K562 (cell line): ENCODE measurements around the gene GAS1. TPM values are rescaled to one million over a fixed set of nuclear protein-coding genes. Genes with fewer than 3 reads are reported as not detected.

Experiments used
- ATAC-seq: fragments of 200-7000 bp; cut with Tn5 transposase; 3 replicates; pipeline ENCODE4 v1.9.1; 2020; ENCODE audit warnings: moderate library complexity
- BruUV-seq: library from RNA; stranded (reverse); fragments of 400-500 nt; replicated peaks from 2 replicates; lab custom pipeline; 2021; lab: Mats Ljungman, UMichigan
- CTCF ChIA-PET: fragments of 300-600 bp; formaldehyde crosslinking; extraction: SDS; loops from one replicate; lab custom pipeline; 2021; ENCODE audit warnings: low intra/inter-chr PET ratio; lab: Yijun Ruan, JAX
- POLR2A ChIA-PET: fragments of 300-600, 350-650 bp; sonication (Branson Sonifier 250); formaldehyde crosslinking; extraction: SDS; loops from one replicate; lab custom pipeline; 2021; ENCODE audit warnings: antibody characterized with exemption, inconsistent platforms; lab: Yijun Ruan, JAX
- DNase-seq, 4 experiments: peaks; one replicate each; pipeline versions ENCODE4 v3.0.0 to v3.0.0-alpha.2; 2011 to 2018; ENCODE audit warnings: low spot score in 3 of 4, mixed read lengths in 3 of 4; ENCODE audit errors: extremely low read depth in 1 of 4
- FAIRE-seq: peaks from 2 replicates; lab custom pipeline; 2011; peaks lifted over from hg19 to GRCh38; lab: Jason Lieb, UNC
- H2AFZ ChIP-seq: 2 replicates; pipeline ENCODE4 v1.6.0; 2011; ENCODE audit warnings: low read depth, low read length, control low read depth, inconsistent platforms
- H3K27ac ChIP-seq: fragments of 200-600 bp; 3 replicates; pipeline ENCODE4 v1.8.0; 2011; ENCODE audit warnings: low read depth, mild to moderate bottlenecking, control low read depth, inconsistent platforms, low read length, moderate library complexity, mixed read lengths; ENCODE audit errors: extremely low read depth
- H3K27me3 ChIP-seq, 2 experiments: fragments of 300-600 bp in 1 of 2; 2 replicates in 1 of 2; 3 replicates in 1 of 2; pipeline versions ENCODE4 v1.6.0 to v1.8.0; 2011; ENCODE audit warnings: inconsistent platforms in 2 of 2, low read length in 2 of 2, mild to moderate bottlenecking in 1 of 2, mixed read lengths in 1 of 2, moderate library complexity in 1 of 2; ENCODE audit not compliant: control insufficient read depth in 2 of 2, insufficient read depth in 2 of 2
- H3K36me3 ChIP-seq: fragments of 300-600 bp; 3 replicates; pipeline ENCODE4 v1.8.0; 2011; ENCODE audit warnings: mild to moderate bottlenecking, low read length, inconsistent platforms; ENCODE audit not compliant: control insufficient read depth, insufficient read depth
- H3K4me1 ChIP-seq, 2 experiments: fragments of 200-600 bp in 1 of 2; replicated peaks in 1 of 2; 2 replicates in 1 of 2; 3 replicates in 1 of 2; pipeline versions ENCODE4 v1.5.1 to v1.8.0; 2011; ENCODE audit warnings: inconsistent platforms in 2 of 2, low read length in 2 of 2, mild to moderate bottlenecking in 1 of 2, mixed read lengths in 1 of 2, moderate library complexity in 1 of 2; ENCODE audit not compliant: control insufficient read depth in 2 of 2, insufficient read depth in 2 of 2
- H3K4me2 ChIP-seq: 2 replicates; pipeline ENCODE4 v1.6.1; 2011; ENCODE audit warnings: low read length, control low read depth, inconsistent platforms, mixed read lengths; ENCODE audit not compliant: insufficient read depth
- H3K4me3 ChIP-seq: fragments of 200-600 bp; sonication (generic), shearing (Covaris generic); 2 replicates; pipeline ENCODE4 v1.5.1; 2016; ENCODE audit warnings: control low read depth, inconsistent platforms
- H3K79me2 ChIP-seq: fragments of 200-600 bp; 3 replicates; pipeline ENCODE4 v1.8.0; 2011; ENCODE audit warnings: low read length, inconsistent platforms; ENCODE audit not compliant: control insufficient read depth, insufficient read depth
- H3K9ac ChIP-seq, 2 experiments: 2 replicates each; pipeline versions ENCODE4 v1.6.0 to v1.6.1; 2011; ENCODE audit warnings: low read depth in 2 of 2, low read length in 2 of 2, control low read depth in 1 of 2, inconsistent platforms in 1 of 2, mild to moderate bottlenecking in 1 of 2, mixed read lengths in 1 of 2; ENCODE audit not compliant: insufficient read depth in 1 of 2
- H3K9me1 ChIP-seq: one replicate; pipeline ENCODE4 v1.6.0; 2011; ENCODE audit warnings: inconsistent platforms, mild to moderate bottlenecking, low read length, moderate library complexity; ENCODE audit not compliant: control insufficient read depth, insufficient read depth
- H3K9me3 ChIP-seq: replicated peaks from 2 replicates; pipeline ENCODE4 v1.5.1; 2011; ENCODE audit warnings: low read depth, low read length, inconsistent platforms; ENCODE audit not compliant: control insufficient read depth, insufficient read depth
- H4K20me1 ChIP-seq: replicated peaks from 2 replicates; pipeline ENCODE4 v1.6.1; 2011; ENCODE audit warnings: low read length, inconsistent platforms, mixed read lengths; ENCODE audit not compliant: control insufficient read depth, insufficient read depth
- CBX3 ChIP-seq, 2 experiments: IDR thresholded peaks; 1 replicate in 1 of 2; 2 replicates in 1 of 2; pipeline ENCODE4 v1.6.1; 2012; ENCODE audit warnings: inconsistent platforms in 2 of 2, low read length in 2 of 2, borderline replicate concordance in 1 of 2, control low read depth in 1 of 2
- CCNT2 ChIP-seq: IDR thresholded peaks from 2 replicates; pipeline ENCODE4 v1.6.1; 2011; ENCODE audit warnings: borderline replicate concordance, low read depth, mild to moderate bottlenecking, moderate library complexity, mixed read lengths, low read length; ENCODE audit not compliant: insufficient read length; ENCODE audit errors: extremely low read depth
- CHCHD3 ChIP-seq: fragments of 250-450 bp; sonication (Bioruptor Pico); IDR thresholded peaks from 2 replicates; pipeline ENCODE4 v2.1.2; 2022; ENCODE audit warnings: mild to moderate bottlenecking
- CHD4 ChIP-seq: fragments of 200-600 bp; sonication (generic); IDR thresholded peaks from 3 replicates; pipeline ENCODE4 v1.6.1; 2012; ENCODE audit warnings: low read depth, mild to moderate bottlenecking, mixed read lengths, low read length, inconsistent platforms; ENCODE audit not compliant: insufficient read depth, insufficient replicate concordance, poor library complexity, severe bottlenecking
- FOXA3 ChIP-seq, 2 experiments: fragments of 450-650 bp in 1 of 2; sonication (generic) in 1 of 2; formaldehyde crosslinking; IDR thresholded peaks in 1 of 2; conservative IDR thresholded peaks in 1 of 2; 2 replicates each; pipeline versions ENCODE4 v1.4.0 to v1.8.0; 2020 to 2022; ENCODE audit warnings: mild to moderate bottlenecking in 2 of 2, missing genetic modification reagents in 1 of 2
- HNRNPUL1 ChIP-seq: fragments of 200-400 bp; formaldehyde crosslinking; IDR thresholded peaks from 2 replicates; pipeline ENCODE4 v1.6.1; 2017; ENCODE audit warnings: low read length
- OTX1 ChIP-seq: fragments of 450-650 bp; formaldehyde crosslinking; IDR thresholded peaks from 2 replicates; pipeline ENCODE4 v1.4.0; 2022; ENCODE audit warnings: mild to moderate bottlenecking
- PTTG1 ChIP-seq: fragments of 450-650 bp; IDR thresholded peaks from 2 replicates; pipeline ENCODE4 v1.6.1; 2016; ENCODE audit warnings: low read depth, mild to moderate bottlenecking, missing genetic modification characterization, missing compliant biosample characterization
- SAFB ChIP-seq: fragments of 200-400 bp; formaldehyde crosslinking; IDR thresholded peaks from 2 replicates; pipeline ENCODE4 v1.6.1; 2017; ENCODE audit warnings: low read depth, low read length, borderline replicate concordance
- SNRNP70 ChIP-seq: fragments of 200-400 bp; formaldehyde crosslinking; optimal IDR thresholded peaks from 2 replicates; pipeline ENCODE3; 2017; ENCODE audit warnings: low read depth, low read length
- TGIF2 ChIP-seq: sonication (generic); formaldehyde crosslinking; IDR thresholded peaks from 2 replicates; pipeline ENCODE4 v1.8.1; 2022; ENCODE audit warnings: mild to moderate bottlenecking, missing genetic modification reagents, moderate library complexity
- WGBS: fragments of 100-300 bp; shearing (Covaris generic); methylation state at CpG from one replicate; pipeline ENCODE4 v1.1.6; 2016; ENCODE audit warnings: low coverage, mixed read lengths; ENCODE audit not compliant: insufficient coverage; ENCODE audit errors: missing lambda C conversion rate; 5-methylcytosine and 5-hydroxymethylcytosine counted together
- in situ Hi-C: fragments of 300-500 bp; cut with MboI; formaldehyde crosslinking; loops from 4 replicates; pipeline ENCODE4 v1.15.0; 2018; ENCODE audit warnings: inconsistent platforms, mixed read lengths
- intact Hi-C: fragments of 100-400 bp; cut with micrococcal nuclease; formaldehyde crosslinking; loops from 2 replicates; pipeline ENCODE4 v1.14.2; 2022
- polyA plus RNA-seq, 8 experiments: library from polyadenylated mRNA; depleted of rRNA in 4 of 8; stranded (reverse) in 5 of 8; unstranded in 3 of 8; fragments of >200 nt; fragmentation: Nextera tagmentation in 2 of 8; fragmentation: Illumina TruSeq in 1 of 8; extraction: Ambion mirVana in 2 of 8; extraction: Trizol in 1 of 8; gene quantifications; 2 replicates each; pipeline versions ENCODE4 v1.2.1 to v1.2.3, GENCODE V29; 2011 to 2014; ENCODE audit warnings: inconsistent platforms in 1 of 8, missing spikeins in 1 of 8
- total RNA-seq, 7 experiments: library from RNA; depleted of rRNA in 6 of 7; stranded (reverse); fragments of >200 nt in 6 of 7; fragmentation: Illumina TruSeq in 2 of 7; extraction: Trizol in 2 of 7; gene quantifications; 2 replicates each; pipeline versions ENCODE4 v1.2.1 to v1.2.3, GENCODE V29; 2011 to 2021; ENCODE audit warnings: low replicate concordance in 1 of 7
- TF ChIP-seq, protein P1 (sequence below): fragments of 450-650 bp; IDR thresholded peaks from 2 replicates; pipeline ENCODE4 v1.6.1; 2017; ENCODE audit warnings: antibody characterized with exemption, mild to moderate bottlenecking
- TF ChIP-seq, protein P2 (sequence below): sonication (generic); formaldehyde crosslinking; IDR thresholded peaks from 2 replicates; pipeline ENCODE4 v1.8.0; 2023; ENCODE audit warnings: mild to moderate bottlenecking, missing genetic modification reagents

The GAS1 gene
- total and polyA plus RNA-seq, 9 of the 15 experiments (the other 6 are each of a cell fraction or from before 2014, with no cell fraction given): 0.07 to 0.09 TPM; not detected in 7

DNA sequence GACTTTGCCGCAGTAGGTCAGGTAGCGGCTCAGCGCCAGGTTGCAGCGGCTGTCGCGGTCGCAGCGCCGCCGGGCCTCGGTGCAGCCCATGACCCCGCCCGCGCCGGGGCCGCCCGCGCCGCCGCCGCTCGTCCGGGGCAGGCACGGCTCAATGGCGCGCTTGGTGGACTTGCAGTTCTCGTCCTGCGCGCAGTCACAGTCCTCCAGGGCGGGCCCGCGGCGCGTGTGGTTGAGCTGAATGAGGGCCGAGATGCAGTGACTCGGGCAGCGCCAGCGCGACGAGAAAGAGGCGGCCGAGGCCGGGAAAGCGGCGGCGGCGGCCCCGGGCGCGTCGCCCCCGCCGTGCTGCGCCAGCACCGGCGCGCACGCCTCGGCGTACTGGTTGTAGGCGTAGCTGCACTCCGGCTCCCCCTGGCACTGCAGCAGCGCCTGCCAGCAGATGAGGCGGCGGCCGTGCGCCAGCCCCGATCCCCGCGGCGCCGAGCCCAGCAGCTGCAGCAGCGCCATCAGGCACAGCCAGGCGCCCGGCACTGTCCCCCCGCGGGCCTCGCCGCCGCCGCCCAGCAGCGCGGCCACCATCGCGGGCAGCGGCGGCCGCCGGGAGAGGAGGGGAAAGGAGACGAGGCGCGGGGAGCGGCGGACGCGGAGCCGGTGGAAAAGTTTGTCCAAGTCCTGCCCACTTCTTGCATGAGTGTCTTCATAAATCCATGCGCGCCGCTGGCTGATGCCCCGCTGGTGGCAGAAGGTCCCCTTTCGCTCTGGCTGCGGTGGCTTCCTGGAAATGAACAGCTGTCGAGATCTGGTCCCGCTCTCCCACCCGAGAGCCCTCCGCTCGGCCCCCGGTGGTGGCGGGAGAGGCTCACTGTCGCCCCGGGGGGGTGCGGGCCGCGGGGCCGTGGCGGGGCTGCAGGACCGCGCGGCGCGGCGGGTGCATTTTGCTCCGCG, 833 bp downstream of the GAS1 start (continued):
- TF ChIP-seq, protein P1, sequence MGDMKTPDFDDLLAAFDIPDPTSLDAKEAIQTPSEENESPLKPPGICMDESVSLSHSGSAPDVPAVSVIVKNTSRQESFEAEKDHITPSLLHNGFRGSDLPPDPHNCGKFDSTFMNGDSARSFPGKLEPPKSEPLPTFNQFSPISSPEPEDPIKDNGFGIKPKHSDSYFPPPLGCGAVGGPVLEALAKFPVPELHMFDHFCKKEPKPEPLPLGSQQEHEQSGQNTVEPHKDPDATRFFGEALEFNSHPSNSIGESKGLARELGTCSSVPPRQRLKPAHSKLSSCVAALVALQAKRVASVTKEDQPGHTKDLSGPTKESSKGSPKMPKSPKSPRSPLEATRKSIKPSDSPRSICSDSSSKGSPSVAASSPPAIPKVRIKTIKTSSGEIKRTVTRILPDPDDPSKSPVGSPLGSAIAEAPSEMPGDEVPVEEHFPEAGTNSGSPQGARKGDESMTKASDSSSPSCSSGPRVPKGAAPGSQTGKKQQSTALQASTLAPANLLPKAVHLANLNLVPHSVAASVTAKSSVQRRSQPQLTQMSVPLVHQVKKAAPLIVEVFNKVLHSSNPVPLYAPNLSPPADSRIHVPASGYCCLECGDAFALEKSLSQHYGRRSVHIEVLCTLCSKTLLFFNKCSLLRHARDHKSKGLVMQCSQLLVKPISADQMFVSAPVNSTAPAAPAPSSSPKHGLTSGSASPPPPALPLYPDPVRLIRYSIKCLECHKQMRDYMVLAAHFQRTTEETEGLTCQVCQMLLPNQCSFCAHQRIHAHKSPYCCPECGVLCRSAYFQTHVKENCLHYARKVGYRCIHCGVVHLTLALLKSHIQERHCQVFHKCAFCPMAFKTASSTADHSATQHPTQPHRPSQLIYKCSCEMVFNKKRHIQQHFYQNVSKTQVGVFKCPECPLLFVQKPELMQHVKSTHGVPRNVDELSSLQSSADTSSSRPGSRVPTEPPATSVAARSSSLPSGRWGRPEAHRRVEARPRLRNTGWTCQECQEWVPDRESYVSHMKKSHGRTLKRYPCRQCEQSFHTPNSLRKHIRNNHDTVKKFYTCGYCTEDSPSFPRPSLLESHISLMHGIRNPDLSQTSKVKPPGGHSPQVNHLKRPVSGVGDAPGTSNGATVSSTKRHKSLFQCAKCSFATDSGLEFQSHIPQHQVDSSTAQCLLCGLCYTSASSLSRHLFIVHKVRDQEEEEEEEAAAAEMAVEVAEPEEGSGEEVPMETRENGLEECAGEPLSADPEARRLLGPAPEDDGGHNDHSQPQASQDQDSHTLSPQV: no peak
- TF ChIP-seq TGIF2 (no peak), SAFB (no peak)

DNA sequence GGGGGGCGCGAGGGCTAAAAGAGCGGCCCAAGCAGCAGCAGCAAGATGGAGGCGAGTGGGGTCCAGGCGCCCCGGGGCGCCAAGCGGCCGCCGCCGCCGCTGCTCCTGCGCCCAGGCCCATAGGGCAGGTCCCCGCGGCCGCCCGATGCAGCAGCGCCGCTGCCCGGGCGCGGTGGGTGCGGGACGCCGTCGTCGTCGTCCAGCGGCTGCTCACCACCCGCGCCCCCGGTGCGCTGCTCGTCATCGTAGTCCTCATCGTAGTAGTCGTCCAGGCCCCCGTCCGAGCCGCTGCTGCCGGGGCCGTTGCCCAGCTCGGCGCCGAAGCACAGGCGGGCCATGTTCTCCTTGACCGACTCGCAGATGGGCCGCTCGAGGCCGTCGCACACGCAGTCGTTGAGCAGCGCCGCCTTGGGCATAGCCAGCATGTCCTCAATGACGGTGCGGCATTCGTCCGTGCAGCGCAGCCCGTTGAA, 1.5 kb downstream of the GAS1 start:
- Histone ChIP-seq H3K36me3 (no peaks in the 10 kb centered on the region), H3K9me1 (no peaks in the 10 kb centered on the region), H3K9ac (no peak overlapping the region), H3K4me2 (no peak overlapping the region), H3K27me3 (no peaks in the 10 kb centered on the region), H3K9me3 (no peaks in the 10 kb centered on the region), H4K20me1 (no peaks in the 10 kb centered on the region), H3K4me1 (peaks cover 0 to 9% of the 10 kb centered on the region in 2 experiments; a peak in 2 of 5 replicates), H3K79me2 (no peaks in the 10 kb centered on the region), H2AFZ (no peak overlapping the region), H3K4me3 (no peak overlapping the region), H3K27ac (no peak overlapping the region)
- POLR2A ChIA-PET: no interaction called here
- 82% methylated on average over 9 of the region's 62 CpGs for WGBS
- TF ChIP-seq SNRNP70: no peak
- no peak for TF ChIP-seq FOXA3 (CRISPR knock-in tag; conservative IDR thresholded peaks at IDR 0.05 in 1 of 2, IDR thresholded peaks at IDR 0.05 in 1 of 2)
- TF ChIP-seq CCNT2: no peak
- TF ChIP-seq HNRNPUL1: no peak
- no peak for TF ChIP-seq CHD4
- TF ChIP-seq PTTG1 (tag): no peak
- TF ChIP-seq CHCHD3: no peak
- no peak for TF ChIP-seq CBX3 (IDR thresholded peaks at IDR 0.05; ENCODE audit: borderline replicate concordance in 1 of 2, low read length in 2 of 2)
- TF ChIP-seq, protein P2, sequence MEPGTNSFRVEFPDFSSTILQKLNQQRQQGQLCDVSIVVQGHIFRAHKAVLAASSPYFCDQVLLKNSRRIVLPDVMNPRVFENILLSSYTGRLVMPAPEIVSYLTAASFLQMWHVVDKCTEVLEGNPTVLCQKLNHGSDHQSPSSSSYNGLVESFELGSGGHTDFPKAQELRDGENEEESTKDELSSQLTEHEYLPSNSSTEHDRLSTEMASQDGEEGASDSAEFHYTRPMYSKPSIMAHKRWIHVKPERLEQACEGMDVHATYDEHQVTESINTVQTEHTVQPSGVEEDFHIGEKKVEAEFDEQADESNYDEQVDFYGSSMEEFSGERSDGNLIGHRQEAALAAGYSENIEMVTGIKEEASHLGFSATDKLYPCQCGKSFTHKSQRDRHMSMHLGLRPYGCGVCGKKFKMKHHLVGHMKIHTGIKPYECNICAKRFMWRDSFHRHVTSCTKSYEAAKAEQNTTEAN (CRISPR knock-in tag): no peak
- no peak for TF ChIP-seq OTX1
- FAIRE-seq (no peak), DNase-seq (no peak), ATAC-seq (no peak)
- in situ Hi-C loops (no loop called here), intact Hi-C loops (no loop called here)
- CTCF ChIA-PET: no interaction called here
- no TSS peak for BruUV-seq
